Heart left ventricle (tissue), 16 donors: Measurements from ENCODE around the gene CLDN6. TPM values are rescaled to one million over a fixed set of nuclear protein-coding genes. Genes with fewer than 3 reads are reported as not detected.
A peak's percentile ranks its signal among the peaks of the same experiment; 100 is the strongest.

Experiments
- ATAC-seq, 4 donors: fragments of 200-7000 bp; cut with Tn5 transposase; one replicate each; pipeline ENCODE4 v1.9.1; 2020 to 2022; ENCODE audit warnings: moderate library complexity in 4 of 4, mild to moderate bottlenecking in 3 of 4, moderate number of reproducible peaks in 1 of 4
- DNase-seq, 5 donors: peaks; one replicate each; pipeline ENCODE4 v3.0.0-alpha.2; 2020
- H3K27ac ChIP-seq, 12 donors: fragments of 200-600 bp; sonication (generic) in 4 of 12; one replicate each; pipeline versions ENCODE4 v1.5.0 to v1.8.0; 2016 to 2022; ENCODE audit warnings: mild to moderate bottlenecking in 2 of 12
- H3K27me3 ChIP-seq, 9 donors: fragments of 200-600 bp; sonication (generic) in 2 of 9; one replicate each; pipeline versions ENCODE4 v1.5.1 to v1.8.0; 2016 to 2022; ENCODE audit warnings: mild to moderate bottlenecking in 3 of 9
- H3K36me3 ChIP-seq, 9 donors: fragments of 200-600 bp; sonication (generic) in 2 of 9; one replicate each; pipeline versions ENCODE4 v1.5.0 to v1.8.0; 2018 to 2022; ENCODE audit warnings: mild to moderate bottlenecking in 2 of 9
- H3K4me1 ChIP-seq, 12 donors: fragments of 200-600 bp; sonication (generic) in 4 of 12; one replicate each; pipeline versions ENCODE4 v1.5.0 to v1.8.0; 2016 to 2022; ENCODE audit warnings: mild to moderate bottlenecking in 3 of 12
- H3K4me3 ChIP-seq, 12 donors: fragments of 200-600 bp; sonication (generic) in 4 of 12; one replicate each; pipeline versions ENCODE4 v1.5.0 to v1.8.0; 2017 to 2022; ENCODE audit warnings: mild to moderate bottlenecking in 9 of 12, moderate library complexity in 4 of 12
- H3K9me3 ChIP-seq, 12 donors: fragments of 200-600 bp; sonication (generic) in 4 of 12; one replicate each; pipeline versions ENCODE4 v1.5.0 to v1.8.0; 2016 to 2022; ENCODE audit warnings: mild to moderate bottlenecking in 1 of 12
- POLR2A ChIP-seq, 2 donors: fragments of 450-650 bp; IDR thresholded peaks; one replicate each; pipeline ENCODE4 v1.6.1; 2017; ENCODE audit warnings: antibody characterized with exemption in 2 of 2, mild to moderate bottlenecking in 2 of 2, moderate library complexity in 2 of 2
- WGBS, 4 donors: extraction: QIAGEN DNeasy Blood & Tissue Kit in 2 of 4; methylation state at CpG; one replicate each; pipeline versions ENCODE4 v1.1.5 to v1.1.7; 2013 to 2018; 5-methylcytosine and 5-hydroxymethylcytosine counted together
- intact Hi-C, 10 donors: fragments of 100-400 bp; cut with DNase I; formaldehyde crosslinking; loops; one replicate each; pipeline versions ENCODE4 v1.11.1 to v1.14.2; 2022
- polyA plus RNA-seq, 2 donors: library from polyadenylated mRNA; stranded (reverse); fragments of 200-250 nt; gene quantifications; one replicate each; pipeline ENCODE4 v1.2.3, GENCODE V29; 2013
- total RNA-seq, 9 donors: library from RNA; depleted of rRNA in 2 of 9; stranded (reverse); fragments of >200 nt in 2 of 9; fragmentation: NEBNext Ultra II Directional in 3 of 9; extraction: Animal tissue kit (Norgen Biotek cat#: 25700) in 3 of 9; gene quantifications; one replicate each; pipeline versions ENCODE4 v1.1.0 to v1.2.4, GENCODE V29; 2016 to 2023
- TF ChIP-seq, protein P1 (sequence below), 12 donors: fragments of 200-600 bp; sonication (generic) in 4 of 12; IDR thresholded peaks; one replicate each; pipeline versions ENCODE4 v1.5.0 to v1.8.0; 2018 to 2022; ENCODE audit warnings: antibody characterized with exemption in 12 of 12, mild to moderate bottlenecking in 5 of 12
- donor health status: ischemic (EF 13 %, LVEDD 7.1; RV severe dilation, severe dysfunction).
- donor health status: healthy with polysubstance abuse.
- donor health status: DM: no; HTN: yes; CAD: no.
- donor health status: DM: no; HTN: no; CAD: no.
- donor health status: ischemic (EF 25% LVEDD 6.9; RV normal size, moderate dysfunction).
- donor health status: ischemic (EF 25% LVEDD 5.7; RV mildly dilated, moderate dysfunction).
- donor health status: healthy.
- donor health status: DM: yes; HTN: yes; CAD: no.
- donor health status: ischemic (EF 35%, LVEDD 5.7; RV mildly dilated, moderate dysfunction).
- donor health status: nonischemic (EF 11% LVEDD 7.7; RV severe dilation, severe dysfunction).
- donor health status: DM: yes; HTN: yes; CAD: no.
- donor health status: PGD.
- donor health status: ischemic (EF 29% LVEDD 5.4; RV normal size, mild dysfunction).
- donor health status: nonischemic (EF 23%, LVEDD 6.1; RV moderate dilation, normal function).

Gene CLDN6
- total and polyA plus RNA-seq, 11 donors, result 0.04 TPM; not detected in 10

DNA sequence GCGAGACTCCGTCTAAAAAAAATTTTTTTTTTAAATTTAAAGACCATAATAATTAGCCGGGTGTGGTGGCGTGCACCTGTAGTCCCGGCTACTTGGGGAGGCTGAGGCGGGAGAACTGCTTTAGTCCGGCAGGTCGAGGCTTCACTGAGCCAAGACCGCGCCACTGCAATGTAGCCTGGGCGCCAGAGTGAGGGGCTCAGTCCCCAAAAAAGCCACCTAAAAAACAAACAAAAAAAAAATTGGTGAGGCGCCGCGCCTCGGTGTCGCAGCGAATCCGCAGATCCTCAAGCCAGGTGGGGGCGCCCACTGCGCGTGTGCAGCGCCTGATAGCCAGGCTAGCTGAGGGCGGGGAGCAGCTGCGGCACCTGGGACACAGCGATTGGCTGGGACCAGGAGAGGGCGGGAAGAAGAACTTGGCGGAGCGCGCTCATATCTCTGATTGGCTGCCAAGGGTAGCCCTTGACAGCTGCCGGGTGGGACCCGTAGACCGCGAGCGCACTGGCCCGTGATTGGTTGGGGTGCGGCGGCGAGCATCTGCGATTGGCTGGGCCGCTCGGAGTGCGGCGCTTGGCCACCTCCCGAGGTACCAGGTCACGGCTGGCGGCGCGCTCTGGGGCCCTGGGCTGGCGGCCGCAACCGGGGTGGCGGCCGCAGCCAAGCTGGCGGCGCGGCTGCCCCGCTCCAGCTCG lies 14.3 kb downstream of the CLDN6 start:
- 8 to 11% (median 9%) methylated on average over 40 to 58 of the region's 58 CpGs for WGBS, 4 donors
- peak; percentile 99 for ATAC-seq
- TF ChIP-seq, protein P1, sequence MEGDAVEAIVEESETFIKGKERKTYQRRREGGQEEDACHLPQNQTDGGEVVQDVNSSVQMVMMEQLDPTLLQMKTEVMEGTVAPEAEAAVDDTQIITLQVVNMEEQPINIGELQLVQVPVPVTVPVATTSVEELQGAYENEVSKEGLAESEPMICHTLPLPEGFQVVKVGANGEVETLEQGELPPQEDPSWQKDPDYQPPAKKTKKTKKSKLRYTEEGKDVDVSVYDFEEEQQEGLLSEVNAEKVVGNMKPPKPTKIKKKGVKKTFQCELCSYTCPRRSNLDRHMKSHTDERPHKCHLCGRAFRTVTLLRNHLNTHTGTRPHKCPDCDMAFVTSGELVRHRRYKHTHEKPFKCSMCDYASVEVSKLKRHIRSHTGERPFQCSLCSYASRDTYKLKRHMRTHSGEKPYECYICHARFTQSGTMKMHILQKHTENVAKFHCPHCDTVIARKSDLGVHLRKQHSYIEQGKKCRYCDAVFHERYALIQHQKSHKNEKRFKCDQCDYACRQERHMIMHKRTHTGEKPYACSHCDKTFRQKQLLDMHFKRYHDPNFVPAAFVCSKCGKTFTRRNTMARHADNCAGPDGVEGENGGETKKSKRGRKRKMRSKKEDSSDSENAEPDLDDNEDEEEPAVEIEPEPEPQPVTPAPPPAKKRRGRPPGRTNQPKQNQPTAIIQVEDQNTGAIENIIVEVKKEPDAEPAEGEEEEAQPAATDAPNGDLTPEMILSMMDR (IDR thresholded peaks at IDR 0.05), result peak; percentile 7 to 69 (median 55)
- peak in 1 of 2 donors; percentile 40 for TF ChIP-seq POLR2A (IDR thresholded peaks at IDR 0.05)
- intact Hi-C loops, result loop anchor here in 1 of 10 donors (1.0 kb wide), 1 partner anchor 17 kb away; the partner anchor contains the start of gene TNFRSF12A
- peak overlapping the region in 10 of 12 donors; percentile 15 to 53 (median 28) for H3K4me3 ChIP-seq
- H3K4me1 ChIP-seq, result peaks cover 0 to 28% (median 4%) of the 10 kb centered on the region in 12 donors
- peaks cover 0 to 51% (median 20%) of the 10 kb centered on the region in 9 donors for H3K27me3 ChIP-seq
- peak overlapping the region in 1 of 12 donors; percentile 67 for H3K27ac ChIP-seq
- H3K36me3 ChIP-seq, result peaks cover 0 to 2% (median 0%) of the 10 kb centered on the region in 9 donors
- peak; percentile 95 to 99 (median 97) for DNase-seq
- no peaks in the 10 kb centered on the region for H3K9me3 ChIP-seq

DNA sequence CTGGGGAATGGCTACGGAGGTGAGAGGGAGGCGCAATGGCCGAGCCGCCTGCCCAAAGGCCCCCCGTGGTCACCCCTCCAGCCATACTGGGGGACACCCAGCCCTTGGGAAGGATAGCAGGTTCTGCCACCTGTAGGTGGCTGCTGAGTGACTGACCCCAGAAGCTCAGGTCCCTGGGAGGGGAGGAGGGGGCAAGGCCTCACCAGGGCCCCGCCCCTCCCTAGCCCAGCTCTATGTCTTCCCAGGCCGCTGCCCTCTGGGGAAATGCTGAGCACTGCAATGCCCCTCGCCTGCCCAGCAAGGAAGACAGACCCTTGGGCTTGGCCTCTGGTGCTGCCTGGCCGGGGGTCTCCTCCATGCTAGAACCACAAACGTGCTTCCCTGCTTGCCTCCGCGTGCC lies 16.7 kb downstream of the CLDN6 start:
- WGBS, 4 donors, result 68 to 77% (median 73%) methylated on average over 10 to 12 of the region's 12 CpGs
- ATAC-seq (no peak), DNase-seq (no peak)
- no peak for TF ChIP-seq POLR2A (IDR thresholded peaks at IDR 0.05)
- TF ChIP-seq, protein P1 (IDR thresholded peaks at IDR 0.05), result no peak
- Histone ChIP-seq H3K36me3 (no peaks in the 10 kb centered on the region), H3K4me1 (peaks cover 0 to 14% (median 3%) of the 10 kb centered on the region in 12 donors), H3K27ac (no peak overlapping the region), H3K27me3 (peaks cover 0 to 36% (median 7%) of the 10 kb centered on the region in 9 donors), H3K4me3 (no peak overlapping the region), H3K9me3 (no peaks in the 10 kb centered on the region)
- intact Hi-C loops, result no loop called here

DNA sequence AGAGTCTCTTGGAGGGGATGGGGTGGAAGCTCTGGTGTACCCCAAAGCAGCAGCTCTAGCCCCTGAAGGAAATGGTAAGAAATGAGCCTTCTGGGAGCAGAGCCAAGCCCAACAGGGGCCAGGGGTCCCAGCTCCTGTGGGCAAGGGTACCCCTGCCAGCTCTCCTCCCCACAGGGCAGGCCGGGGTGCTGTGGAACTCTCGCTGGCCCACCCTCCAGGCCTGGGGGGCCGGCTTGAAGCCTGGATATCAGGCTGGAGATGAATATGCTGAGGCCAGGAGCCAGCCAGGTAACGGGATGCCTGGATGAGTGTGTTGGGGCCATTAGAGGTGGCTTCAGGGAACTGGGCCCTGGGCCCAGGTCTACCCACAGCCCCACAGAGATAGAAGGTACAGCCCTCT lies 17.4 kb downstream of the CLDN6 start:
- Histone ChIP-seq H3K4me1 (peaks cover 0 to 14% (median 3%) of the 10 kb centered on the region in 12 donors), H3K36me3 (no peaks in the 10 kb centered on the region), H3K27ac (no peak overlapping the region), H3K4me3 (no peak overlapping the region), H3K27me3 (peaks cover 0 to 28% (median 2%) of the 10 kb centered on the region in 9 donors), H3K9me3 (no peaks in the 10 kb centered on the region)
- no peak for ATAC-seq
- WGBS, 4 donors, result 71 to 89% (median 86%) methylated on average over 1 to 4 of the region's 4 CpGs
- no peak for TF ChIP-seq POLR2A (IDR thresholded peaks at IDR 0.05)
- TF ChIP-seq, protein P1 (IDR thresholded peaks at IDR 0.05), result no peak
- intact Hi-C loops, result no loop called here
- no peak for DNase-seq

DNA sequence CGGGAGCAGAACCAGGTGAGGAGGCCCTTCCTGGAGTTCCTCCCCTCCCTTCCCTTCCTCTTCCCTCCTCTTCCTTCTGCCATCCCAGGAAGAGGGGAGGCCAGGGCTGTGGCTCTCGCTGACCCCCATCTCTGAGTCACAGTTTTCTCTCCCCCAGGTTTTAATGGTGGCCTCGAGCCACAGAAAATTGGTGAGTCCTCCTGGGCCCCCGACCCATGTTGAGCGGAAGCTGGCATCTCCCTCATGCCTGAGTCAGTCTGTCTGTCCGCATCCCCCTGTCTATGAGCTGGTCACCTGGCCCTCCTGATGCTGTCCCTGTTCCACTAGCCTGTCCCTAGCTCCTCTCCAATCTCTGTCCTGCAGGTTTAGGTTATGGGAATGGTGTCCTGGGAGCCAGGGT lies 18.1 kb downstream of the CLDN6 start:
- H3K9me3 ChIP-seq, result no peaks in the 10 kb centered on the region
- WGBS, 4 donors, result 78 to 95% (median 80%) methylated on average over 6 of the region's 6 CpGs
- TF ChIP-seq POLR2A (IDR thresholded peaks at IDR 0.05), result no peak
- TF ChIP-seq, protein P1 (IDR thresholded peaks at IDR 0.05), result no peak
- ATAC-seq (no peak), DNase-seq (no peak)
- peaks cover 0 to 10% (median 2%) of the 10 kb centered on the region in 12 donors for H3K4me1 ChIP-seq
- no peak overlapping the region for H3K27ac ChIP-seq
- H3K4me3 ChIP-seq, result no peak overlapping the region
- H3K36me3 ChIP-seq, result no peaks in the 10 kb centered on the region
- peaks cover 0 to 25% (median 2%) of the 10 kb centered on the region in 9 donors for H3K27me3 ChIP-seq
- intact Hi-C loops, result no loop called here
